Heart left ventricle (tissue), 16 donors: ENCODE results near the gene TNPO3. TPM values are rescaled to one million over a fixed set of nuclear protein-coding genes. Genes with fewer than 3 reads are reported as not detected.

Experiments used
- ATAC-seq, 4 donors: fragments of 200-7000 bp; cut with Tn5 transposase; one replicate each; pipeline ENCODE4 v1.9.1; 2020 to 2022; ENCODE audit warnings: moderate library complexity in 4 of 4, mild to moderate bottlenecking in 3 of 4, moderate number of reproducible peaks in 1 of 4
- DNase-seq, 5 donors: peaks; one replicate each; pipeline ENCODE4 v3.0.0-alpha.2; 2020
- H3K27ac ChIP-seq, 12 donors: fragments of 200-600 bp; sonication (generic) in 4 of 12; one replicate each; pipeline versions ENCODE4 v1.5.0 to v1.8.0; 2016 to 2022; ENCODE audit warnings: mild to moderate bottlenecking in 2 of 12
- H3K27me3 ChIP-seq, 9 donors: fragments of 200-600 bp; sonication (generic) in 2 of 9; one replicate each; pipeline versions ENCODE4 v1.5.1 to v1.8.0; 2016 to 2022; ENCODE audit warnings: mild to moderate bottlenecking in 3 of 9
- H3K36me3 ChIP-seq, 9 donors: fragments of 200-600 bp; sonication (generic) in 2 of 9; one replicate each; pipeline versions ENCODE4 v1.5.0 to v1.8.0; 2018 to 2022; ENCODE audit warnings: mild to moderate bottlenecking in 2 of 9
- H3K4me1 ChIP-seq, 12 donors: fragments of 200-600 bp; sonication (generic) in 4 of 12; one replicate each; pipeline versions ENCODE4 v1.5.0 to v1.8.0; 2016 to 2022; ENCODE audit warnings: mild to moderate bottlenecking in 3 of 12
- H3K4me3 ChIP-seq, 12 donors: fragments of 200-600 bp; sonication (generic) in 4 of 12; one replicate each; pipeline versions ENCODE4 v1.5.0 to v1.8.0; 2017 to 2022; ENCODE audit warnings: mild to moderate bottlenecking in 9 of 12, moderate library complexity in 4 of 12
- H3K9me3 ChIP-seq, 12 donors: fragments of 200-600 bp; sonication (generic) in 4 of 12; one replicate each; pipeline versions ENCODE4 v1.5.0 to v1.8.0; 2016 to 2022; ENCODE audit warnings: mild to moderate bottlenecking in 1 of 12
- POLR2A ChIP-seq, 2 donors: fragments of 450-650 bp; IDR thresholded peaks; one replicate each; pipeline ENCODE4 v1.6.1; 2017; ENCODE audit warnings: antibody characterized with exemption in 2 of 2, mild to moderate bottlenecking in 2 of 2, moderate library complexity in 2 of 2
- WGBS, 4 donors: extraction: QIAGEN DNeasy Blood & Tissue Kit in 2 of 4; methylation state at CpG; one replicate each; pipeline versions ENCODE4 v1.1.5 to v1.1.7; 2013 to 2018; 5-methylcytosine and 5-hydroxymethylcytosine counted together
- intact Hi-C, 10 donors: fragments of 100-400 bp; cut with DNase I; formaldehyde crosslinking; loops; one replicate each; pipeline versions ENCODE4 v1.11.1 to v1.14.2; 2022
- polyA plus RNA-seq, 2 donors: library from polyadenylated mRNA; stranded (reverse); fragments of 200-250 nt; gene quantifications; one replicate each; pipeline ENCODE4 v1.2.3, GENCODE V29; 2013
- total RNA-seq, 9 donors: library from RNA; depleted of rRNA in 2 of 9; stranded (reverse); fragments of >200 nt in 2 of 9; fragmentation: NEBNext Ultra II Directional in 3 of 9; extraction: Animal tissue kit (Norgen Biotek cat#: 25700) in 3 of 9; gene quantifications; one replicate each; pipeline versions ENCODE4 v1.1.0 to v1.2.4, GENCODE V29; 2016 to 2023
- TF ChIP-seq, protein P1 (sequence below), 12 donors: fragments of 200-600 bp; sonication (generic) in 4 of 12; IDR thresholded peaks; one replicate each; pipeline versions ENCODE4 v1.5.0 to v1.8.0; 2018 to 2022; ENCODE audit warnings: antibody characterized with exemption in 12 of 12, mild to moderate bottlenecking in 5 of 12
- donor health status: ischemic (EF 13 %, LVEDD 7.1; RV severe dilation, severe dysfunction).
- donor health status: healthy with polysubstance abuse.
- donor health status: DM: no; HTN: yes; CAD: no.
- donor health status: DM: no; HTN: no; CAD: no.
- donor health status: ischemic (EF 25% LVEDD 6.9; RV normal size, moderate dysfunction).
- donor health status: ischemic (EF 25% LVEDD 5.7; RV mildly dilated, moderate dysfunction).
- donor health status: healthy.
- donor health status: DM: yes; HTN: yes; CAD: no.
- donor health status: ischemic (EF 35%, LVEDD 5.7; RV mildly dilated, moderate dysfunction).
- donor health status: nonischemic (EF 11% LVEDD 7.7; RV severe dilation, severe dysfunction).
- donor health status: DM: yes; HTN: yes; CAD: no.
- donor health status: PGD.
- donor health status: ischemic (EF 29% LVEDD 5.4; RV normal size, mild dysfunction).
- donor health status: nonischemic (EF 23%, LVEDD 6.1; RV moderate dilation, normal function).

TNPO3 gene
- total and polyA plus RNA-seq, 11 donors = 11.0 to 42.4 (median 31.3) TPM

DNA sequence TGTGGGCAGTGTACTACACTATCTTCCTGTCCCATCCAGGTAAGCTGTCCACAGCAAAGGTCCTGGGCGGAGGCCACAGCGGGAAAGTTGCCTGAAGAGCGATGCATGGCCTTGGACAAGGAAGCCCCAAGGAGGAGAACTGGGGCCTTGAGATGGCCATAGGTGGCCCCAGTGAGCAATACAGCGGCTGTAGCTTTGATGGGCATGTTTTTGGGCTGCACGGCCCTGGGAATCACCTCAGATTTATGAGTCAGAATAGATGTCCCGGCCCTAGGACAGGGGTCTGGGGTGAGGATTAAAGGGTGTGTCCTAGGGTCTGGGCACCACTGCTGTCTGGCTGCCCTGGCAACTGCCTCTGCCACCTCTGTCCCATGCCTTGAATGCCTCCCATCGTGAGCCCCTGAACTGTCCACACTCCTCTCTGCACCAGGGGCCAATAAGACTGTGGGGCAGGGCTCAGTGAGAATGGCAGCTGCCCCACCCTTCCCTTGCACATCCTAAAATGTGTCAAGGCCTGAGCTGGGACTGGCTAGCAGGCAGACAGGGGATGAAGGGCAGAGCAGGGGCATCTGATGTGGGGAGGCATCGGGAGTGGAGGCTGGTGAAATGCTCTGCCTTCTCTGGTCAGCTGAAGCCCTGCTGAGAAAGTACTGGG is 126.6 kb downstream of the TNPO3 start:
- no peak for ATAC-seq
- H3K27me3 ChIP-seq = peaks cover 0 to 41% (median 1%) of the 10 kb centered on the region in 9 donors
- intact Hi-C loops = no loop called here
- H3K4me1 ChIP-seq = peaks cover 0 to 9% (median 0%) of the 10 kb centered on the region in 12 donors
- WGBS, 4 donors = 92 to 96% (median 96%) methylated on average over 5 to 8 of the region's 8 CpGs
- no peaks in the 10 kb centered on the region for H3K36me3 ChIP-seq
- peak in 1 of 5 donors; percentile 9 for DNase-seq
- no peak overlapping the region for H3K27ac ChIP-seq
- H3K4me3 ChIP-seq = no peak overlapping the region
- TF ChIP-seq POLR2A (IDR thresholded peaks at IDR 0.05) = no peak
- TF ChIP-seq, protein P1, sequence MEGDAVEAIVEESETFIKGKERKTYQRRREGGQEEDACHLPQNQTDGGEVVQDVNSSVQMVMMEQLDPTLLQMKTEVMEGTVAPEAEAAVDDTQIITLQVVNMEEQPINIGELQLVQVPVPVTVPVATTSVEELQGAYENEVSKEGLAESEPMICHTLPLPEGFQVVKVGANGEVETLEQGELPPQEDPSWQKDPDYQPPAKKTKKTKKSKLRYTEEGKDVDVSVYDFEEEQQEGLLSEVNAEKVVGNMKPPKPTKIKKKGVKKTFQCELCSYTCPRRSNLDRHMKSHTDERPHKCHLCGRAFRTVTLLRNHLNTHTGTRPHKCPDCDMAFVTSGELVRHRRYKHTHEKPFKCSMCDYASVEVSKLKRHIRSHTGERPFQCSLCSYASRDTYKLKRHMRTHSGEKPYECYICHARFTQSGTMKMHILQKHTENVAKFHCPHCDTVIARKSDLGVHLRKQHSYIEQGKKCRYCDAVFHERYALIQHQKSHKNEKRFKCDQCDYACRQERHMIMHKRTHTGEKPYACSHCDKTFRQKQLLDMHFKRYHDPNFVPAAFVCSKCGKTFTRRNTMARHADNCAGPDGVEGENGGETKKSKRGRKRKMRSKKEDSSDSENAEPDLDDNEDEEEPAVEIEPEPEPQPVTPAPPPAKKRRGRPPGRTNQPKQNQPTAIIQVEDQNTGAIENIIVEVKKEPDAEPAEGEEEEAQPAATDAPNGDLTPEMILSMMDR (IDR thresholded peaks at IDR 0.05) = no peak
- no peaks in the 10 kb centered on the region for H3K9me3 ChIP-seq

DNA sequence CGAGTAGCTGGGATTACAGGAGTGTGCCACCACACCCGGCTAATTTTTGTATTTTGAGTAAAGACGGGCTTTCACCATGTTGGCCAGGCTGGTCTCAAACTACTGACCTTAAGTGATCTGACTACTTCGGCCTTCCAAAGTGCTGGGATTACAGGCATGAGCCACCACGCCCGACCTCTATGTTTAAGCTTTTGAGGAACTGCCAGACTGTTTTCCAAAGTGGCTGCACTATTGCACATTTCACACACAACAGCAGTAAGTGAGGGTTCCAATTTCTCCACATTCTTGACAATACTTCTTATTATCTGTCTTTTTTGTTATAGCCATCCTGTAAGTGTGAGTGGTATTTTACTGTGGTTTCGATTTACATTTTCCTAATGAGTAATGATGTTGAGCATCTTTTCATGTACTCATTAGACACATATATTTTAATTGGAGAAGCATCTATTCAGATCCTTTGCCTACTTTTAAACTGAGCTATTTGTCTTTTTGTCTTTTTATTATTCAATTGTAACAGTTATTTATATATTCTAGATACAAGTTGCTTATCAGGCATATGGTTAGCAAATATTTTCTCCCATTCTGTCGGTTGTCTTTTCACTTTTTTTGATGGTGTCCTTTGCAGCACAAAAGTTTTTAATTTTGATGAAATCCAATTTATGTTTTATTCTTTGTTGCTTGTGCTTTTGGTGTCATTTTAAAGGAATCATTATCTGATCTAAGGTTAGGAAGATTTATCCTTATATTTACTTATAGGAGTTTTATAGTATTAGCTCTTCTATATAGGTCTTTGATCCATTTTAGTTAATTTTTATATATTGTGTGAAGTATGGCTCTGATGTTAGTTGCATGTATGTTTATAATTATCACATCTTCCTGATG is 130.0 kb downstream of the TNPO3 start:
- TF ChIP-seq, protein P1 (IDR thresholded peaks at IDR 0.05) = no peak
- no peak for ATAC-seq
- H3K9me3 ChIP-seq = no peaks in the 10 kb centered on the region
- WGBS, 4 donors = 80 to 89% (median 84%) methylated on average over 8 of the region's 8 CpGs
- H3K4me1 ChIP-seq = no peaks in the 10 kb centered on the region
- no peak for DNase-seq
- intact Hi-C loops = no loop called here
- peaks cover 2 to 57% (median 14%) of the 10 kb centered on the region in 9 donors for H3K27me3 ChIP-seq
- H3K36me3 ChIP-seq = no peaks in the 10 kb centered on the region
- H3K27ac ChIP-seq = no peak overlapping the region
- no peak overlapping the region for H3K4me3 ChIP-seq

DNA sequence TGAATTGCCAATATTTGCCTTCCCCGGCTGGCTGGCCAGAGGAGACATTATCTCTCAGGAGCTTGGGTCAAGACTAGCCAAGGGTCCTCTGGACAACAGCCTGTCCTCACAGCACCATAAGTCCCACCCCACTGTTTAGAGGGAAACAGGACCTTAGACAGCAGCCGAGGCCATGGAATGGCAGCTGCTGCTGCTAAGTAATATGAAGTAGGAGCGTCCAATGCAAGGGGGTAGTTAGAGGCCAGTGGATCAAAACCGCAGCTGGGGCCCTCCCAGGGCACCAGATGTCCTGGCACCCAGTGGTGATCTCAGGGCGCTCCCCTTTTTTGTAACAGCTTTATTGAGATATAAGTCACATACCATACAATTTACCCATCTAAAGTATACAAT is 131.5 kb downstream of the TNPO3 start:
- DNase-seq (no peak), ATAC-seq (no peak)
- H3K27ac ChIP-seq = no peak overlapping the region
- no peaks in the 10 kb centered on the region for H3K36me3 ChIP-seq
- TF ChIP-seq POLR2A (IDR thresholded peaks at IDR 0.05) = no peak
- TF ChIP-seq, protein P1 (IDR thresholded peaks at IDR 0.05) = no peak
- intact Hi-C loops = no loop called here
- no peak overlapping the region for H3K4me3 ChIP-seq
- no peaks in the 10 kb centered on the region for H3K9me3 ChIP-seq
- peaks cover 2 to 44% (median 14%) of the 10 kb centered on the region in 9 donors for H3K27me3 ChIP-seq
- no peaks in the 10 kb centered on the region for H3K4me1 ChIP-seq
- WGBS, 4 donors = 70 to 85% (median 75%) methylated on average over 4 to 5 of the region's 5 CpGs
